Measurements from ENCODE around the gene OR2Y1.
"Not testable (repeated sequence)": the region's sequence is repeated elsewhere in the genome, so short reads cannot be mapped to it uniquely, and the experiment has no call there.

The OR2Y1 gene

GRCh38 chr5:180739958-180740357 lies at the start of gene OR2Y1:
Gene OR2Y1 (minus strand): TSS chr5:180740058. CDS start chr5:180740058, 0 bp downstream.
- TF ChIP-seq CTCF (conservative IDR thresholded peaks at IDR 0.05; ENCODE audit: low read depth, low read length) = no peak
- no peaks in the 10 kb centered on the region for H3K36me3 ChIP-seq (ENCODE audit: insufficient read depth)
- H3K4me3 ChIP-seq (IDR thresholded peaks at IDR 0.05; ENCODE audit: insufficient read depth, low read depth, low read length) = no peak within 1 kb of the TSS
- no peak within 1 kb of the TSS for H3K9ac ChIP-seq
- no peaks in the 10 kb centered on the region for H3K4me1 ChIP-seq (ENCODE audit: low read depth, poor library complexity, severe bottlenecking)
- no peaks in the 10 kb centered on the region for H3K79me2 ChIP-seq (ENCODE audit: insufficient read depth, low read depth)
- no peak within 1 kb of the TSS for H3K27ac ChIP-seq
- no peaks in the 10 kb centered on the region for H3K27me3 ChIP-seq (ENCODE audit: insufficient read depth, low read depth)
- H3K4me2 ChIP-seq = no peak within 1 kb of the TSS
- H4K20me1 ChIP-seq (ENCODE audit: insufficient read depth) = no peaks in the 10 kb centered on the region
- H2AFZ ChIP-seq (ENCODE audit: low read depth) = no peak within 1 kb of the TSS

- not testable (repeated sequence) for H3K4me1 ChIP-seq (ENCODE audit: low read depth, poor library complexity, severe bottlenecking); H3K4me2 ChIP-seq; H3K4me3 ChIP-seq (IDR thresholded peaks at IDR 0.05; ENCODE audit: insufficient read depth, low read depth, low read length); H4K20me1 ChIP-seq (ENCODE audit: insufficient read depth); H3K27ac ChIP-seq; H3K36me3 ChIP-seq (ENCODE audit: insufficient read depth); H3K27me3 ChIP-seq (ENCODE audit: insufficient read depth, low read depth); H2AFZ ChIP-seq (ENCODE audit: low read depth); H3K9ac ChIP-seq; H3K79me2 ChIP-seq (ENCODE audit: insufficient read depth, low read depth)
Observed at GRCh38 chr5:180788651-180789410, 49.0 kb upstream of the OR2Y1 start.

GRCh38 chr5:180787711-180788431 lies 48.0 kb upstream of the OR2Y1 start:
- H3K9ac ChIP-seq = no peak overlapping the region
- no peak for TF ChIP-seq CTCF (conservative IDR thresholded peaks at IDR 0.05; ENCODE audit: low read depth, low read length)
- H3K4me3 ChIP-seq (IDR thresholded peaks at IDR 0.05; ENCODE audit: insufficient read depth, low read depth, low read length) = no peak overlapping the region
- no peaks in the 10 kb centered on the region for H3K79me2 ChIP-seq (ENCODE audit: insufficient read depth, low read depth)
- H3K27me3 ChIP-seq (ENCODE audit: insufficient read depth, low read depth) = no peaks in the 10 kb centered on the region
- H4K20me1 ChIP-seq (ENCODE audit: insufficient read depth) = no peaks in the 10 kb centered on the region
- no peaks in the 10 kb centered on the region for H3K36me3 ChIP-seq (ENCODE audit: insufficient read depth)
- no peak overlapping the region for H3K27ac ChIP-seq
- H3K4me1 ChIP-seq (ENCODE audit: low read depth, poor library complexity, severe bottlenecking) = no peaks in the 10 kb centered on the region
- no peak overlapping the region for H3K4me2 ChIP-seq
- H2AFZ ChIP-seq (ENCODE audit: low read depth) = no peak overlapping the region

GRCh38 chr5:180786531-180787398 lies 46.9 kb upstream of the OR2Y1 start:
- Histone ChIP-seq H3K27me3 (ENCODE audit: insufficient read depth, low read depth) (no peaks in the 10 kb centered on the region), H2AFZ (ENCODE audit: low read depth) (no peak overlapping the region), H3K36me3 (ENCODE audit: insufficient read depth) (no peaks in the 10 kb centered on the region), H3K79me2 (ENCODE audit: insufficient read depth, low read depth) (no peaks in the 10 kb centered on the region), H3K27ac (no peak overlapping the region), H3K4me3 (IDR thresholded peaks at IDR 0.05; ENCODE audit: insufficient read depth, low read depth, low read length) (no peak overlapping the region), H3K4me2 (no peak overlapping the region), H4K20me1 (ENCODE audit: insufficient read depth) (no peaks in the 10 kb centered on the region), H3K4me1 (ENCODE audit: low read depth, poor library complexity, severe bottlenecking) (no peaks in the 10 kb centered on the region), H3K9ac (no peak overlapping the region)
- no peak for TF ChIP-seq CTCF (conservative IDR thresholded peaks at IDR 0.05; ENCODE audit: low read depth, low read length)

All from KMS-11 (cell line).